Measurements from ENCODE around the gene PMM1.

DNA sequence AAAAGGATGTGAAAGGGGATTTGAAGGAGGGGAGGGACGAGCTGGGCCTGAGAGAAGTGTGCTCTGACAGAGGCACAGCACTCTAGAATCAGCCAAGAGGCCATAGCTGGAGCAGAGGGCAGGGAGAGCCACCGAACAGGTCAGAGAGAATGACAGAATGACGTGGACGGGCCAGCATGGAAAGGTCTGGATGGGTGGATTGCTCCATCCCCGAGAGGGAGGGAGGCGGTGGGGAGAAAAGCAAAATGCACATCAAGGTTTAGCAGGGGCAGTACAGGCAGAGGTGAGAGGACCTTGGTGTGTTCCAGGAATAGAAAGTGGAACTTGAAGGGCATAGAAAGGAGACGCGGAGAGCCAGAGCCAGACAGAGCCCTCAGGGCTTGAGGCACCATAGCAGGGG lies 6.9 kb downstream of the PMM1 start:
- TF ChIP-seq EZH2 (IDR thresholded peaks at IDR 0.05; ENCODE audit: low read length, unreplicated experiment) (no peak), EZH2phosphoT487 (IDR thresholded peaks at IDR 0.05; ENCODE audit: borderline replicate concordance, low read length) (no peak)
- TF ChIP-seq, protein P1, sequence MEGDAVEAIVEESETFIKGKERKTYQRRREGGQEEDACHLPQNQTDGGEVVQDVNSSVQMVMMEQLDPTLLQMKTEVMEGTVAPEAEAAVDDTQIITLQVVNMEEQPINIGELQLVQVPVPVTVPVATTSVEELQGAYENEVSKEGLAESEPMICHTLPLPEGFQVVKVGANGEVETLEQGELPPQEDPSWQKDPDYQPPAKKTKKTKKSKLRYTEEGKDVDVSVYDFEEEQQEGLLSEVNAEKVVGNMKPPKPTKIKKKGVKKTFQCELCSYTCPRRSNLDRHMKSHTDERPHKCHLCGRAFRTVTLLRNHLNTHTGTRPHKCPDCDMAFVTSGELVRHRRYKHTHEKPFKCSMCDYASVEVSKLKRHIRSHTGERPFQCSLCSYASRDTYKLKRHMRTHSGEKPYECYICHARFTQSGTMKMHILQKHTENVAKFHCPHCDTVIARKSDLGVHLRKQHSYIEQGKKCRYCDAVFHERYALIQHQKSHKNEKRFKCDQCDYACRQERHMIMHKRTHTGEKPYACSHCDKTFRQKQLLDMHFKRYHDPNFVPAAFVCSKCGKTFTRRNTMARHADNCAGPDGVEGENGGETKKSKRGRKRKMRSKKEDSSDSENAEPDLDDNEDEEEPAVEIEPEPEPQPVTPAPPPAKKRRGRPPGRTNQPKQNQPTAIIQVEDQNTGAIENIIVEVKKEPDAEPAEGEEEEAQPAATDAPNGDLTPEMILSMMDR (conservative IDR thresholded peaks at IDR 0.05; ENCODE audit: low read depth, low read length) = no peak

Measured in PC-3 (cell line).